CD14-positive monocyte (primary cell): ENCODE data around the gene KAT6B. TPM values are rescaled to one million over a fixed set of nuclear protein-coding genes. Genes with fewer than 3 reads are reported as not detected.

Experiments
- DNase-seq, 3 donors: peaks; one replicate each; pipeline ENCODE4 v3.0.0-alpha.2; 2011 to 2022
- H2AFZ ChIP-seq: 2 replicates; pipeline ENCODE4 v1.6.0; 2012; ENCODE audit warnings: mild to moderate bottlenecking, low read depth, low read length, inconsistent platforms; ENCODE audit not compliant: insufficient read depth, poor library complexity, severe bottlenecking
- H3K27ac ChIP-seq, 2 donors: 1 replicate in 1 of 2; 2 replicates in 1 of 2; pipeline ENCODE4 v1.5.1; 2012 to 2013; ENCODE audit warnings: low read length in 2 of 2, control low read depth in 1 of 2, inconsistent platforms in 1 of 2, low read depth in 1 of 2, mild to moderate bottlenecking in 1 of 2
- H3K27me3 ChIP-seq, 2 donors: one replicate each; pipeline versions ENCODE4 v1.6.0 to v1.6.1; 2011 to 2013; ENCODE audit warnings: low read length in 2 of 2; ENCODE audit not compliant: control insufficient read depth in 2 of 2, insufficient read depth in 2 of 2
- H3K36me3 ChIP-seq, 2 donors: replicated peaks in 1 of 2; 1 replicate in 1 of 2; 2 replicates in 1 of 2; pipeline versions ENCODE4 v1.5.1 to v1.6.1; 2012 to 2013; ENCODE audit warnings: low read length in 2 of 2, control low read depth in 1 of 2, inconsistent platforms in 1 of 2, mild to moderate bottlenecking in 1 of 2; ENCODE audit not compliant: insufficient read depth in 2 of 2, control insufficient read depth in 1 of 2
- H3K4me1 ChIP-seq, 2 donors: 1 replicate in 1 of 2; 2 replicates in 1 of 2; pipeline versions ENCODE4 v1.5.1 to v1.6.1; 2012 to 2013; ENCODE audit warnings: low read length in 2 of 2, control low read depth in 1 of 2, inconsistent platforms in 1 of 2, mild to moderate bottlenecking in 1 of 2, moderate library complexity in 1 of 2; ENCODE audit not compliant: insufficient read depth in 2 of 2, control insufficient read depth in 1 of 2
- H3K4me2 ChIP-seq: replicated peaks from 2 replicates; pipeline ENCODE3; 2012; ENCODE audit warnings: low read length, moderate library complexity, mild to moderate bottlenecking; ENCODE audit not compliant: poor library complexity, severe bottlenecking; ENCODE audit errors: extremely low read depth
- H3K4me3 ChIP-seq, 3 experiments: fragments of 200-600 bp in 1 of 3; sonication (generic) in 1 of 3; replicated peaks in 1 of 3; 1 replicate in 2 of 3; 2 replicates in 1 of 3; pipeline ENCODE4 v1.5.1; 2011 to 2013; ENCODE audit warnings: low read length in 3 of 3, mild to moderate bottlenecking in 3 of 3, control low read depth in 2 of 3, low read depth in 2 of 3, inconsistent platforms in 1 of 3, moderate library complexity in 1 of 3
- H3K79me2 ChIP-seq: 2 replicates; pipeline ENCODE4 v1.6.0; 2012; ENCODE audit warnings: mild to moderate bottlenecking, control low read depth, inconsistent platforms, low read length, moderate library complexity; ENCODE audit not compliant: insufficient read depth
- H3K9ac ChIP-seq: 2 replicates; pipeline ENCODE4 v1.6.0; 2017; ENCODE audit warnings: low read length, mild to moderate bottlenecking; ENCODE audit not compliant: insufficient read depth, poor library complexity, severe bottlenecking
- H3K9me3 ChIP-seq, 2 donors: replicated peaks in 1 of 2; 1 replicate in 1 of 2; 2 replicates in 1 of 2; pipeline versions ENCODE4 v1.5.1 to v1.6.1; 2012 to 2013; ENCODE audit warnings: low read length in 2 of 2, control low read depth in 1 of 2; ENCODE audit not compliant: control insufficient read depth in 1 of 2, insufficient read depth in 1 of 2
- H4K20me1 ChIP-seq: 2 replicates; pipeline ENCODE4 v1.6.0; 2012; ENCODE audit warnings: mild to moderate bottlenecking, low read length, control low read depth, moderate library complexity; ENCODE audit not compliant: insufficient read depth
- H3K27ac Mint-ChIP-seq, 7 donors: one replicate each; pipeline ENCODE4 v1.8.0; 2020; ENCODE audit warnings: mild to moderate bottlenecking in 7 of 7, mixed read lengths in 7 of 7, moderate library complexity in 6 of 7, inconsistent platforms in 2 of 7
- H3K27me3 Mint-ChIP-seq, 3 donors: one replicate each; pipeline ENCODE4 v1.8.0; 2021 to 2022; ENCODE audit warnings: low read depth in 3 of 3, mild to moderate bottlenecking in 3 of 3, mixed read lengths in 3 of 3, moderate library complexity in 3 of 3, inconsistent platforms in 1 of 3
- H3K36me3 Mint-ChIP-seq, 2 donors: one replicate each; pipeline ENCODE4 v1.8.0; 2020; ENCODE audit warnings: mixed read lengths in 2 of 2, inconsistent platforms in 1 of 2, mild to moderate bottlenecking in 1 of 2
- H3K4me1 Mint-ChIP-seq: one replicate; pipeline ENCODE4 v1.8.0; 2020; ENCODE audit warnings: mild to moderate bottlenecking, mixed read lengths
- H3K4me3 Mint-ChIP-seq, 2 donors: one replicate each; pipeline ENCODE4 v1.8.0; 2020; ENCODE audit warnings: mild to moderate bottlenecking in 2 of 2, mixed read lengths in 2 of 2, moderate library complexity in 1 of 2
- H3K9me3 Mint-ChIP-seq, 7 donors: one replicate each; pipeline ENCODE4 v1.8.0; 2020 to 2022; ENCODE audit warnings: mixed read lengths in 7 of 7, mild to moderate bottlenecking in 6 of 7, moderate library complexity in 6 of 7, inconsistent platforms in 2 of 7
- WGBS: methylation state at CpG from one replicate; pipeline ENCODE4 v1.1.5; 2013; ENCODE audit warnings: missing lambda C conversion rate; ENCODE audit not compliant: insufficient coverage; 5-methylcytosine and 5-hydroxymethylcytosine counted together
- intact Hi-C, 2 donors: fragments of 100-400 bp; cut with micrococcal nuclease; formaldehyde crosslinking; loops; one replicate each; pipeline versions ENCODE4 v1.15.0 to v1.15.1; 2023
- polyA plus RNA-seq, 3 donors: library from polyadenylated mRNA; depleted of rRNA in 1 of 3; unstranded in 2 of 3; stranded (reverse) in 1 of 3; fragments of 300-500 nt in 2 of 3; fragments of >200 nt in 1 of 3; fragmentation: Illumina TruSeq in 2 of 3; gene quantifications; 1 replicate in 2 of 3; 2 replicates in 1 of 3; pipeline ENCODE4 v1.2.3, GENCODE V29; 2012 to 2021
- TF ChIP-seq, protein P1 (sequence below): fragments of 200-600 bp; IDR thresholded peaks from one replicate; pipeline ENCODE4 v1.8.0; 2022; ENCODE audit warnings: antibody characterized with exemption, mild to moderate bottlenecking

Gene KAT6B
- polyA plus RNA-seq, 3 donors = 3.3 to 6.4 (median 6.2) TPM

DNA sequence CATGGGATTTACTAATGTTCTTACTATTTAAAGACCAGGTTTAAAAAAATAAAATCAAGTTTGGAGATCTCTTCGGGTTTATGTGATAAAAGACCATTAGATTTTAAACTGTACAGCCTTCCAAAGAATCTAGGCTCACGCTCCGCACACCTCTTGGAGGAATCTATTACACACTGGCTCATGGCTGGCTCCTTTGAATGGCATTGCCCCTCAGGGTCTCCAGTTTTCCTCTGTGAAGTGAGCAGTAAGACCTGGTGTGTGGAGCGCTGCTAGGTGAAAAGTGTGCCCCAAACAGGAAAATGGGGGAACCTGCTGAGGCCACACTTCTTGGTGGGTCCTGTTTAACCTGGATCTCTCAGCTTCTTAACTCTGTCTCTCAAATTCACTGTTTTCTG lies 142.3 kb downstream of the KAT6B start:
- no peaks in the 10 kb centered on the region for H3K27me3 Mint-ChIP-seq
- H3K4me3 Mint-ChIP-seq = no peak overlapping the region
- peaks cover 0 to 5% (median 0%) of the 10 kb centered on the region in 7 donors for H3K9me3 Mint-ChIP-seq
- H3K9ac ChIP-seq = no peak overlapping the region
- peaks cover 0 to 12% of the 10 kb centered on the region in 2 donors for H3K36me3 ChIP-seq
- no peak overlapping the region for H3K4me3 ChIP-seq
- no peak overlapping the region for H3K27ac Mint-ChIP-seq
- H4K20me1 ChIP-seq = no peaks in the 10 kb centered on the region
- H3K79me2 ChIP-seq = no peaks in the 10 kb centered on the region
- WGBS = 100% methylated on average over 3 of the region's 4 CpGs
- DNase-seq = no peak
- H3K9me3 ChIP-seq = no peaks in the 10 kb centered on the region
- peaks cover 6 to 9% of the 10 kb centered on the region in 2 donors for H3K4me1 ChIP-seq
- H3K4me2 ChIP-seq = no peak overlapping the region
- intact Hi-C loops = no loop called here
- no peak overlapping the region for H3K27ac ChIP-seq
- H3K4me1 Mint-ChIP-seq = peaks cover 14% of the 10 kb centered on the region
- TF ChIP-seq, protein P1, sequence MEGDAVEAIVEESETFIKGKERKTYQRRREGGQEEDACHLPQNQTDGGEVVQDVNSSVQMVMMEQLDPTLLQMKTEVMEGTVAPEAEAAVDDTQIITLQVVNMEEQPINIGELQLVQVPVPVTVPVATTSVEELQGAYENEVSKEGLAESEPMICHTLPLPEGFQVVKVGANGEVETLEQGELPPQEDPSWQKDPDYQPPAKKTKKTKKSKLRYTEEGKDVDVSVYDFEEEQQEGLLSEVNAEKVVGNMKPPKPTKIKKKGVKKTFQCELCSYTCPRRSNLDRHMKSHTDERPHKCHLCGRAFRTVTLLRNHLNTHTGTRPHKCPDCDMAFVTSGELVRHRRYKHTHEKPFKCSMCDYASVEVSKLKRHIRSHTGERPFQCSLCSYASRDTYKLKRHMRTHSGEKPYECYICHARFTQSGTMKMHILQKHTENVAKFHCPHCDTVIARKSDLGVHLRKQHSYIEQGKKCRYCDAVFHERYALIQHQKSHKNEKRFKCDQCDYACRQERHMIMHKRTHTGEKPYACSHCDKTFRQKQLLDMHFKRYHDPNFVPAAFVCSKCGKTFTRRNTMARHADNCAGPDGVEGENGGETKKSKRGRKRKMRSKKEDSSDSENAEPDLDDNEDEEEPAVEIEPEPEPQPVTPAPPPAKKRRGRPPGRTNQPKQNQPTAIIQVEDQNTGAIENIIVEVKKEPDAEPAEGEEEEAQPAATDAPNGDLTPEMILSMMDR = no peak
- no peaks in the 10 kb centered on the region for H3K27me3 ChIP-seq
- H3K36me3 Mint-ChIP-seq = peaks cover 20 to 27% of the 10 kb centered on the region in 2 donors
- H2AFZ ChIP-seq = no peak overlapping the region

DNA sequence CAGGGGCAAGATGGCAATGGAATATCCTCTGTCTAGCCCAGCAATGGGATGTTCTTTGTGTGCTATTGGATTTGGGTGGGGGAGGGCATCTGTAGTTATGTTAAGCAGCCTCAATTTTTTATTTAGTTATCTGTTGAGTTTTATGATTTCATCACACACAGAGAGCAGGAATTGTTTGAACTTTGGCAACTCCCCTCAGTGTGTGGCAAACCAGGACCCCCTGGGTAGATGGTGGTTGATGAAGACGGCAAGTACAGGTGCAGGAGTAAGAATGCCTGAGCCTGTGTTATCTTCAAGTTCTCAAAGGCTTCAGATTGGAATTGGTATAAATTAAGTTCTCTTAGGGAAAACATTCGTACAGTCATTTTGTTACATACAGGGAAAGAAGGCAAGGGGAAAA lies 142.7 kb downstream of the KAT6B start:
- Histone ChIP-seq H3K27ac (no peak overlapping the region), H2AFZ (no peak overlapping the region), H4K20me1 (no peaks in the 10 kb centered on the region), H3K36me3 (peaks cover 0 to 15% of the 10 kb centered on the region in 2 donors), H3K79me2 (no peaks in the 10 kb centered on the region), H3K9ac (no peak overlapping the region), H3K27me3 (no peaks in the 10 kb centered on the region), H3K4me2 (no peak overlapping the region), H3K4me1 (peaks cover 6 to 9% of the 10 kb centered on the region in 2 donors), H3K9me3 (no peaks in the 10 kb centered on the region), H3K4me3 (no peak overlapping the region)
- no peaks in the 10 kb centered on the region for H3K27me3 Mint-ChIP-seq
- H3K4me3 Mint-ChIP-seq = no peak overlapping the region
- H3K27ac Mint-ChIP-seq = no peak overlapping the region
- TF ChIP-seq, protein P1 = no peak
- DNase-seq = no peak
- intact Hi-C loops = no loop called here
- peaks cover 0 to 5% (median 0%) of the 10 kb centered on the region in 7 donors for H3K9me3 Mint-ChIP-seq
- H3K4me1 Mint-ChIP-seq = peaks cover 14% of the 10 kb centered on the region
- 91% methylated on average over 1 of the region's 2 CpGs for WGBS
- H3K36me3 Mint-ChIP-seq = peaks cover 22 to 25% of the 10 kb centered on the region in 2 donors
